ENCODE measurements around the gene LAMC3.

The LAMC3 gene

GRCh38 chr9:130977811-130978221, 31.2 kb upstream of the LAMC3 start:
- no peak for DNase-seq (ENCODE audit: extremely low read depth in 1 of 2, low read depth in 1 of 2)

- DNase-seq (ENCODE audit: extremely low read depth in 1 of 2, low read depth in 1 of 2): no peak
Measured at GRCh38 chr9:130979591-130980385, 29.2 kb upstream of the LAMC3 start.

GRCh38 chr9:130980526-130980925, 28.4 kb upstream of the LAMC3 start:
- no peak for DNase-seq (ENCODE audit: extremely low read depth in 1 of 2, low read depth in 1 of 2)

GRCh38 chr9:130981002-130981755, 27.8 kb upstream of the LAMC3 start:
- DNase-seq (ENCODE audit: extremely low read depth in 1 of 2, low read depth in 1 of 2): no peak

GRCh38 chr9:130981756-130982137, 27.2 kb upstream of the LAMC3 start:
- DNase-seq (ENCODE audit: extremely low read depth in 1 of 2, low read depth in 1 of 2): no peak

GRCh38 chr9:130982636-130983358, 26.2 kb upstream of the LAMC3 start:
- no peak for DNase-seq (ENCODE audit: extremely low read depth in 1 of 2, low read depth in 1 of 2)

- DNase-seq (ENCODE audit: extremely low read depth in 1 of 2, low read depth in 1 of 2): no peak
Measured at GRCh38 chr9:130983359-130983670, 25.7 kb upstream of the LAMC3 start.

- no peak for DNase-seq (ENCODE audit: extremely low read depth in 1 of 2, low read depth in 1 of 2)
Measured at GRCh38 chr9:130983970-130984369, 25.0 kb upstream of the LAMC3 start.

GRCh38 chr9:130984521-130984920, 24.5 kb upstream of the LAMC3 start:
- DNase-seq (ENCODE audit: extremely low read depth in 1 of 2, low read depth in 1 of 2): no peak

- DNase-seq (ENCODE audit: extremely low read depth in 1 of 2, low read depth in 1 of 2): no peak
Measured at GRCh38 chr9:130985029-130985428, 23.9 kb upstream of the LAMC3 start.

- DNase-seq (ENCODE audit: extremely low read depth in 1 of 2, low read depth in 1 of 2): no peak
Measured at GRCh38 chr9:130985606-130986162, 23.3 kb upstream of the LAMC3 start.

GRCh38 chr9:130986356-130986965, 22.5 kb upstream of the LAMC3 start:
- no peak for DNase-seq (ENCODE audit: extremely low read depth in 1 of 2, low read depth in 1 of 2)

GRCh38 chr9:130987054-130987453, 21.9 kb upstream of the LAMC3 start:
- no peak for DNase-seq (ENCODE audit: extremely low read depth in 1 of 2, low read depth in 1 of 2)

- DNase-seq (ENCODE audit: extremely low read depth in 1 of 2, low read depth in 1 of 2): no peak
Measured at GRCh38 chr9:130987738-130988399, 21.1 kb upstream of the LAMC3 start.

- DNase-seq (ENCODE audit: extremely low read depth in 1 of 2, low read depth in 1 of 2): no peak
Measured at GRCh38 chr9:130988400-130988747, 20.6 kb upstream of the LAMC3 start.

- no peak for DNase-seq (ENCODE audit: extremely low read depth in 1 of 2, low read depth in 1 of 2)
Measured at GRCh38 chr9:130988905-130989304, 20.1 kb upstream of the LAMC3 start.

GRCh38 chr9:130989391-130989790, 19.6 kb upstream of the LAMC3 start:
- no peak for DNase-seq (ENCODE audit: extremely low read depth in 1 of 2, low read depth in 1 of 2)

- DNase-seq (ENCODE audit: extremely low read depth in 1 of 2, low read depth in 1 of 2): no peak
Measured at GRCh38 chr9:130989891-130990290, 19.1 kb upstream of the LAMC3 start.

GRCh38 chr9:130990306-130990977, 18.5 kb upstream of the LAMC3 start:
- DNase-seq (ENCODE audit: extremely low read depth in 1 of 2, low read depth in 1 of 2): no peak

Data from activated CD8-positive, alpha-beta memory T cell treated with anti-CD3 and anti-CD28 coated beads for 1 hour (primary cell).